AG10803 (cell line): ENCODE measurements around the gene PGS1.

Experiments used
- DNase-seq: peaks from one replicate; pipeline ENCODE4 v3.0.0; 2010; ENCODE audit warnings: low read depth
- H3K4me3 ChIP-seq: 2 replicates; pipeline ENCODE4 v1.5.1; 2011; ENCODE audit warnings: mild to moderate bottlenecking, low read length, control low read depth
- TF ChIP-seq, protein P1 (sequence below): conservative IDR thresholded peaks from 2 replicates; pipeline ENCODE4 v1.5.1; 2011; ENCODE audit warnings: mild to moderate bottlenecking, low read length, control low read depth, inconsistent platforms

Gene PGS1

DNA sequence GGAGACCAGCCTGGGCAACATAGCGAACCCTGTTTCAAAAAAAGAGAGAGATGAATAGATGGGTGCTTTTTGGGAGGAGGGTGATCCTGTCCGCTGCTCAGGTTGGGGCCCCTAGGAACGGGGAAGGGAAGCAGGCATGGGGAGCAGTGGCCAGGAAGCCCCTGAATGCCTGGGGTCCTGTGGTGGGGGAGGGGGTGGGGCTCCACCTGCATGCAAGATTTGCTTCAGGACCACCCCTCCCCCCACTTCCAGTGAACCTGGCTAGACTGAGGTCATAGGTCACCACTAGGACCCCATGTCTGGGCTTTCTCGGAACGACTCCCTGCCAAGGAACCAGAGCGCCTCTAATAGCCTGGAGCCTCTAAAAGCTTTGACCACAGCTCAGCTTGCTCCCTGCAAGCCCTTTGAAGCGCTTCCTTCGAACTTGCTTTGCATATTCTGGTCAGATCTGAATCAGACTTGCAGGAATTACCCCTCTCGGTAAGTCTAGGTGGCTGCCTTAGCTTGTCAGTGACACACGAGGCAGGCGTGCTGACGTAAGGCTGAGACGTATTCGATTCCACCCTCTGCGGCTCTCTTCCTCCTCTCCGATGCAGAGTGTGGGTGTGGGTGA lies 22.2 kb upstream of the PGS1 start:
- H3K4me3 ChIP-seq = peak overlapping the region; percentile 47
- TF ChIP-seq, protein P1, sequence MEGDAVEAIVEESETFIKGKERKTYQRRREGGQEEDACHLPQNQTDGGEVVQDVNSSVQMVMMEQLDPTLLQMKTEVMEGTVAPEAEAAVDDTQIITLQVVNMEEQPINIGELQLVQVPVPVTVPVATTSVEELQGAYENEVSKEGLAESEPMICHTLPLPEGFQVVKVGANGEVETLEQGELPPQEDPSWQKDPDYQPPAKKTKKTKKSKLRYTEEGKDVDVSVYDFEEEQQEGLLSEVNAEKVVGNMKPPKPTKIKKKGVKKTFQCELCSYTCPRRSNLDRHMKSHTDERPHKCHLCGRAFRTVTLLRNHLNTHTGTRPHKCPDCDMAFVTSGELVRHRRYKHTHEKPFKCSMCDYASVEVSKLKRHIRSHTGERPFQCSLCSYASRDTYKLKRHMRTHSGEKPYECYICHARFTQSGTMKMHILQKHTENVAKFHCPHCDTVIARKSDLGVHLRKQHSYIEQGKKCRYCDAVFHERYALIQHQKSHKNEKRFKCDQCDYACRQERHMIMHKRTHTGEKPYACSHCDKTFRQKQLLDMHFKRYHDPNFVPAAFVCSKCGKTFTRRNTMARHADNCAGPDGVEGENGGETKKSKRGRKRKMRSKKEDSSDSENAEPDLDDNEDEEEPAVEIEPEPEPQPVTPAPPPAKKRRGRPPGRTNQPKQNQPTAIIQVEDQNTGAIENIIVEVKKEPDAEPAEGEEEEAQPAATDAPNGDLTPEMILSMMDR = no peak; the same call in 1 of the 2 replicates
- peak; percentile 81 for DNase-seq

- peak overlapping the region; percentile 88 for H3K4me3 ChIP-seq
- TF ChIP-seq, protein P1 = no peak
- peak; percentile 76 for DNase-seq
Measured at GRCh38 chr17:78357177-78357586, 21.3 kb upstream of the PGS1 start.

DNA sequence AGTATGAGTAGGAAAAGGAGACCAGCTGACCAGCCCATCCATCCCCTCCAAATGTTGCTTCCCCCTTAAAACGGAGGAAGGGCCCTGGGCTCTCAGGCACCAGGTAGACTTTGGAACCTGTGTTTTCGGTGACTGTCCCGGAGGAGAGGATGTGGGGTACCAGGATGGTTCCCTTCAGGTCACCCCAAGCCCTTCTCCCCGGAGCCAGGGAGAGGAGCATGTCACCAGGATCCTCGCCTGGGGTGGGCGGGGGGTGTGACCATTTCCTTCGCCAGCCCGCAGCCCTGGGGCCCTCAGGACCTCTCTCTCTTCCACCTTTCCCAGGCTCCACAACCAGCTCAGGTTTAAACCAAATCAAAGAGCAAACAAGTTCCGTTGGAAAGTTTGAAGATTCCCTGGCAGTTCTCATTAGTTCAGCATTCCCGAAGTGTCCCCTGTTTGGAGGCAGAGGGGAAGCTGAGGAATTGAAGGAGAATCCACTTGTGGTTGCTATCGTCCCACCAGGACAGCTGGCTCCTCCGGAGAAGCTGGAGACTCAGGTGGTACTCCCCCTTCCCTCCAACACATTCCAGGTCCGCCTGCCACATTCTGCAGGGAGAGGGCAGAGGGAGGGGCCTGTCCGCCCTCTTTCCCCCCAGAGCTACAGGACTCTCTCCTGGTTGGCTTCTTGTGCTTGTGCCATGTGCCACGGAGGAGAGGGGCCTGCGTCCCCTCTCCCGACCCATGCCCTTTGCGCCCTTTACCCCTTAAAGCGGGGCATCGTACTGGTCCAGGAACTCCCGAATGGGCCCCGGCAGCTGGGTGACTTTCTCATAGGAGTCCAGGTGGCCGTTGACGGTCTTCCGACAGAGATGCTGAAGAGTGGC lies 20.5 kb upstream of the PGS1 start:
- no peak for DNase-seq
- TF ChIP-seq, protein P1 = no peak
- peak overlapping the region; percentile 88 for H3K4me3 ChIP-seq

DNA sequence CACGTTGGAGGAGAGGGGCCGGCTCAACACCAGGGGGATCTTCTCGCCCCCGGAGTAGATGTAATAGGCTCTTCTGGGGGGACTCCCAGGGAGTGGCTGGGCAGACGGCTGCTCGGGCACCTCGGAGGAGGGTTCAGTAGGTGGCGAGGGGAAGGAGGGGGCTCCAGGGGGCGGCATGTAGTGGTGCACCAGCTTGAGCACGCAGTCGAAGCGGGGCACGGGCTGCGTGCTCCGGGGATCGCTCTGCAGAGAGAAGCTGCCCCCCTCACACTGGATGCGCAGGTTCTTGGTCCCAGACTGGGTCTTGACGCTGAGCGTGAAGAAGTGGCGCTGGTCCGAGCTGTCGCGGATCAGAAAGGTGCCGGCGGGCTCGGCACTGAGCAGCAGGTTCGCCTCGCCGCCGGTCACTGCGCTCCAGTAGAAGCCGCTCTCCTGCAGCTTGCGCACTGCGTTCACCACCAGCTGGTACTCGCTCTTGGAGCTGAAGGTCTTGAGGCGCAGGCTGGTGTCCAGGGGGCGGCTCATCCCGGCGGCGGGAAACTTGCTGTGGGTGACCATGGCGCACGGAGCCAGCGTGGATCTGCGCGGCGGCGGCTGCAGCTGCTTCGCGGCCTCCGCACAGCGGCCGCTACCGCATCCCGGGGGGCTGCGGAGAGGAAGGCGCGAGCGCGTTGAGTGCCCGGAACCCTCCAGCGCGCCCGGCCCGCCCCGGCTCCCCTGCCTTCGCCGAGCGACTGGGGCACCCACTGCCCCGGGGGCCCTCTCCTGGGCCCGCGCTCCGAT lies 19.7 kb upstream of the PGS1 start:
- TF ChIP-seq, protein P1 = no peak
- DNase-seq = peak; percentile 60
- H3K4me3 ChIP-seq = peak overlapping the region; percentile 88

- no peak for DNase-seq
- peak overlapping the region; percentile 88 for H3K4me3 ChIP-seq
- TF ChIP-seq, protein P1 = no peak
Measured at GRCh38 chr17:78359321-78359996, 19.0 kb upstream of the PGS1 start.

- peak; percentile 98 for DNase-seq
- peak within 1 kb of the TSS; percentile 88 for H3K4me3 ChIP-seq
- TF ChIP-seq, protein P1 = no peak
Measured at GRCh38 chr17:78359997-78360370, 18.5 kb upstream of the PGS1 start, which contains the start of gene SOCS3. Gene SOCS3 (minus strand): TSS chr17:78360077. CDS start chr17:78359095, 982 bp downstream.
